Endothelial cell of umbilical vein (primary cell): ENCODE results near the gene SV2A. TPM values are rescaled to one million over a fixed set of nuclear protein-coding genes. Genes with fewer than 3 reads are reported as not detected.

Experiments
- BruUV-seq: library from RNA; stranded (reverse); fragments of 400-500 nt; replicated peaks from 2 replicates; lab custom pipeline; 2021; lab: Mats Ljungman, UMichigan
- CTCF ChIA-PET: fragments of 300-600, 350-600 bp; sonication (Branson Sonifier 250); formaldehyde crosslinking; loops from one replicate; lab custom pipeline; 2021; ENCODE audit warnings: antibody characterized with exemption, inconsistent platforms; lab: Charles Lee
- POLR2A ChIA-PET: fragments of 300-600, 350-600 bp; sonication (Branson Sonifier 250); formaldehyde crosslinking; loops from one replicate; lab custom pipeline; 2021; ENCODE audit warnings: antibody characterized with exemption, inconsistent platforms; lab: Charles Lee
- DNase-seq: peaks from one replicate; pipeline ENCODE4 v3.0.0-alpha.2; 2011; ENCODE audit warnings: low read depth, low spot score
- FAIRE-seq: peaks from 2 replicates; lab custom pipeline; 2011; peaks lifted over from hg19 to GRCh38; lab: Jason Lieb, UNC
- H2AFZ ChIP-seq: 2 replicates; pipeline ENCODE4 v1.6.0; 2012; ENCODE audit warnings: low read depth, low read length, control low read depth, inconsistent platforms
- H3K27ac ChIP-seq: 2 replicates; pipeline ENCODE4 v1.5.1; 2011; ENCODE audit warnings: low read depth, mild to moderate bottlenecking, control low read depth, low read length, moderate library complexity; ENCODE audit not compliant: insufficient read depth
- H3K27me3 ChIP-seq, 2 experiments: 2 replicates each; pipeline versions ENCODE4 v1.6.0 to v1.6.1; 2011; ENCODE audit warnings: low read length in 2 of 2, mixed read lengths in 1 of 2; ENCODE audit not compliant: control insufficient read depth in 2 of 2, insufficient read depth in 2 of 2
- H3K36me3 ChIP-seq, 2 experiments: 2 replicates in 1 of 2; 3 replicates in 1 of 2; pipeline ENCODE4 v1.5.1; 2011; ENCODE audit warnings: low read length in 2 of 2, mild to moderate bottlenecking in 1 of 2, moderate library complexity in 1 of 2; ENCODE audit not compliant: control insufficient read depth in 2 of 2, insufficient read depth in 2 of 2; ENCODE audit errors: extremely low read depth in 1 of 2
- H3K4me1 ChIP-seq: 3 replicates; pipeline ENCODE4 v1.5.1; 2011; ENCODE audit warnings: mild to moderate bottlenecking, low read length; ENCODE audit not compliant: control insufficient read depth, insufficient read depth; ENCODE audit errors: extremely low read depth
- H3K4me2 ChIP-seq: 2 replicates; pipeline ENCODE4 v1.6.1; 2011; ENCODE audit warnings: low read length, control low read depth, mixed read lengths; ENCODE audit not compliant: insufficient read depth
- H3K4me3 ChIP-seq, 3 experiments: fragments of 200-600 bp in 1 of 3; sonication (generic), shearing (Covaris generic) in 1 of 3; replicated peaks in 1 of 3; 2 replicates each; pipeline ENCODE4 v1.5.1; 2011 to 2016; ENCODE audit warnings: control low read depth in 3 of 3, low read length in 3 of 3, mild to moderate bottlenecking in 2 of 3, inconsistent platforms in 1 of 3, low read depth in 1 of 3, moderate library complexity in 1 of 3; ENCODE audit not compliant: insufficient read depth in 1 of 3
- H3K79me2 ChIP-seq: 2 replicates; pipeline ENCODE4 v1.6.0; 2012; ENCODE audit warnings: low read length, inconsistent platforms; ENCODE audit not compliant: control insufficient read depth, insufficient read depth
- H3K9ac ChIP-seq: replicated peaks from 2 replicates; pipeline ENCODE3; 2011; ENCODE audit warnings: low read length, control low read depth; ENCODE audit not compliant: insufficient read depth; ENCODE audit errors: extremely low read depth
- H3K9me1 ChIP-seq: replicated peaks from 3 replicates; pipeline ENCODE4 v1.6.0; 2011; ENCODE audit warnings: mild to moderate bottlenecking, low read length; ENCODE audit not compliant: control insufficient read depth, insufficient read depth; ENCODE audit errors: extremely low read depth
- H3K9me3 ChIP-seq: replicated peaks from 2 replicates; pipeline ENCODE4 v1.5.1; 2012; ENCODE audit warnings: low read length, inconsistent platforms; ENCODE audit not compliant: control insufficient read depth, insufficient read depth
- H4K20me1 ChIP-seq: replicated peaks from 2 replicates; pipeline ENCODE3; 2011; ENCODE audit warnings: mild to moderate bottlenecking, low read length; ENCODE audit not compliant: control insufficient read depth, insufficient read depth; ENCODE audit errors: extremely low read depth
- EZH2 ChIP-seq: IDR thresholded peaks from 2 replicates; pipeline ENCODE4 v1.6.1; 2012; ENCODE audit warnings: borderline replicate concordance, low read depth, mild to moderate bottlenecking, moderate library complexity, low read length, inconsistent platforms; ENCODE audit not compliant: severe bottlenecking
- FOS ChIP-seq: IDR thresholded peaks from 2 replicates; pipeline ENCODE4 v1.6.1; 2011; ENCODE audit warnings: mild to moderate bottlenecking, low read length, moderate library complexity, borderline replicate concordance; ENCODE audit not compliant: insufficient read depth
- GATA2 ChIP-seq: IDR thresholded peaks from 2 replicates; pipeline ENCODE4 v1.7.0; 2011; ENCODE audit warnings: low read depth, mild to moderate bottlenecking, moderate library complexity, mixed read lengths, low read length; ENCODE audit not compliant: insufficient read length, insufficient read depth
- JUN ChIP-seq: IDR thresholded peaks from 2 replicates; pipeline ENCODE4 v1.6.1; 2011; ENCODE audit warnings: borderline replicate concordance, low read depth; ENCODE audit not compliant: insufficient read length, insufficient read depth
- MYC ChIP-seq: IDR thresholded peaks from one replicate; pipeline ENCODE4 v1.6.1; 2011; ENCODE audit warnings: mild to moderate bottlenecking, low read depth, low read length
- POLR2A ChIP-seq: IDR thresholded peaks from 2 replicates; pipeline ENCODE4 v1.6.1; 2012; ENCODE audit warnings: low read depth, mild to moderate bottlenecking, control low read depth, low read length
- POLR2AphosphoS5 ChIP-seq: IDR thresholded peaks from 2 replicates; pipeline ENCODE4 v1.6.1; 2012; ENCODE audit warnings: low read depth, mild to moderate bottlenecking, control low read depth, low read length, moderate library complexity; ENCODE audit not compliant: insufficient read depth
- dilution Hi-C: fragments of 300-500 bp; cut with MboI; formaldehyde crosslinking; loops from one replicate; pipeline ENCODE4 v1.15.0; 2019; ENCODE audit warnings: low sequenced_read_pairs; ENCODE audit not compliant: extremely low pct_ligation_motif_present
- intact Hi-C: fragments of 100-400 bp; cut with micrococcal nuclease; formaldehyde crosslinking; loops from one replicate; pipeline ENCODE4 v1.10.0; 2022
- polyA plus RNA-seq, 4 experiments: library from polyadenylated mRNA; depleted of rRNA in 3 of 4; stranded (reverse) in 3 of 4; unstranded in 1 of 4; fragments of >200 nt; gene quantifications; 2 replicates each; pipeline versions ENCODE4 v1.2.1 to v1.2.3, GENCODE V29; 2011 to 2012; ENCODE audit warnings: missing spikeins in 1 of 4
- total RNA-seq: library from RNA; stranded (reverse); gene quantifications from 2 replicates; pipeline ENCODE4 v1.2.3, GENCODE V29; 2021
- TF ChIP-seq, protein P1 (sequence below): IDR thresholded peaks from 2 replicates; pipeline ENCODE4 v1.6.1; 2011; ENCODE audit not compliant: insufficient read depth, insufficient read length
- TF ChIP-seq, protein P2 (sequence below), 2 donors: IDR thresholded peaks; 1 replicate in 1 of 2; 2 replicates in 1 of 2; pipeline ENCODE4 v1.5.1; 2011; ENCODE audit warnings: low read length in 2 of 2, mild to moderate bottlenecking in 2 of 2, moderate library complexity in 2 of 2, control low read depth in 1 of 2, inconsistent platforms in 1 of 2, low read depth in 1 of 2; ENCODE audit not compliant: insufficient read depth in 1 of 2; ENCODE audit errors: extremely low read depth in 1 of 2

The SV2A gene
- total and polyA plus RNA-seq, 2 donors (not counting 3 experiments of a cell fraction or from before 2014, with no cell fraction given): 2.9 to 5.4 TPM

DNA sequence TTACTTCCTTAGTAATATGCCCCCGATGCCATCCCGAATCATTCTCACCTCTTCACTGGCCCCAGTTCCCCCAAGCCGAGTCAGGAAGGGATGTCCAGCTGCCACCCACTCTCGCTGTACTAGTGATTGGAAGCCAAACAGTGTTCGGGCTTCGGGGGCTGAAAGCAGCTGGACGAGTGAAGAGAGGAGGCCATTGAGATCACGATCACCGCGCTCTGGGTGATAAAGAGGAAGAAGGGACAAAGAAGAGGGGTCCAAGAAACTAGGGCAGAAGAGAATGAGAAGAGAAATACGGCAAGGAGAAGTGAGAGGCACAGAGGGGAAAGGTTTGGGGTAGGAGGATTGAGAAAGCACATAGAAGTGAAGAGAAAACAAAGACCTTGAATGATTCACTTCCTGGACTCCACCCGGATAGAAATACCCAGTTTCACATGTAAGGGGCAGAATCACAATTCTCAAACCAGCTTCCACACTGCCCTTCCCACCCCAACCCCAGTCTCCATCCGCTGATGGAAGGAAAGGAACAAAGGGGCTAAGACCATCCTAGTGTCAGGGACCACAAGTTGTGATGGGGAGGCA is 13.7 kb upstream of the SV2A start:
- TF ChIP-seq FOS: peak; percentile 48
- TF ChIP-seq, protein P1, sequence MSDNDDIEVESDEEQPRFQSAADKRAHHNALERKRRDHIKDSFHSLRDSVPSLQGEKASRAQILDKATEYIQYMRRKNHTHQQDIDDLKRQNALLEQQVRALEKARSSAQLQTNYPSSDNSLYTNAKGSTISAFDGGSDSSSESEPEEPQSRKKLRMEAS: no peak
- no peak overlapping the region for H3K4me3 ChIP-seq
- no TSS peak for BruUV-seq
- H3K9me1 ChIP-seq: no peaks in the 10 kb centered on the region
- peaks cover 10% of the 10 kb centered on the region for H3K79me2 ChIP-seq
- H3K27me3 ChIP-seq: no peaks in the 10 kb centered on the region
- ChIA-PET CTCF (no interaction called here), POLR2A (no interaction called here)
- peak; percentile 85 for FAIRE-seq
- peak; percentile 14 for DNase-seq
- peak overlapping the region; percentile 37 for H2AFZ ChIP-seq
- intact Hi-C loops (no loop called here), dilution Hi-C loops (no loop called here)
- H3K4me2 ChIP-seq: peak overlapping the region; percentile 32
- H3K9ac ChIP-seq: no peak overlapping the region
- H3K4me1 ChIP-seq: peaks cover 27% of the 10 kb centered on the region
- H4K20me1 ChIP-seq: no peaks in the 10 kb centered on the region
- H3K36me3 ChIP-seq: peaks cover 0 to 1% of the 10 kb centered on the region in 2 experiments
- H3K27ac ChIP-seq: peak overlapping the region; percentile 36
- H3K9me3 ChIP-seq: no peaks in the 10 kb centered on the region

DNA sequence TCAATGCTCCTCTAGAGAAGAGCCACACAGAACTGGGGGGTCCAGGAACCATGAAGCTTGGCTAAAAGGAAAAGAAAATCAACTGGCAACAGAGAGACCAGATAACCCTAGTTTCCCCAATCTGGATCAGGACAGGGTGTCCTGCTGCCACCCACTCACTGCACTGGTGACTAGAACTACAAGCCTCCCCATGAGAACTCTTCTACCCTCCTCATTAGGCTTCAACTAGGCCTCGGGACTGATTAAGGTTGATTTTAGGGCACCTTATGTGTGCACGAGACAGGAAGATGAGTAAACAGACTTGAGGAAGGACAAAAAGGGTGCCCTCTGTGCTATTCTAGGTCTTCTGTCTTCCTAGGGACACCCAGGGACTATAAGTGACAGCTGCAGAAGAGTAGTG is 12.2 kb upstream of the SV2A start:
- DNase-seq: no peak
- no peaks in the 10 kb centered on the region for H4K20me1 ChIP-seq
- no peaks in the 10 kb centered on the region for H3K9me3 ChIP-seq
- ChIA-PET CTCF (no interaction called here), POLR2A (interaction anchor here (0.8 to 1.1 kb wide), 2 partner anchors 9 to 42 kb away, joined by 3 to 4 read pairs; a partner anchor contains a TSS)
- H3K27ac ChIP-seq: no peak overlapping the region
- no peak overlapping the region for H3K4me3 ChIP-seq
- H3K36me3 ChIP-seq: peaks cover 4 to 12% of the 10 kb centered on the region in 2 experiments
- H3K79me2 ChIP-seq: peaks cover 24% of the 10 kb centered on the region
- no peaks in the 10 kb centered on the region for H3K9me1 ChIP-seq
- no peak overlapping the region for H3K9ac ChIP-seq
- H2AFZ ChIP-seq: no peak overlapping the region
- dilution Hi-C loops: no loop called here
- no peak for FAIRE-seq
- H3K27me3 ChIP-seq: no peaks in the 10 kb centered on the region
- TF ChIP-seq FOS (no peak), GATA2 (no peak), EZH2 (no peak), JUN (no peak), MYC (no peak), POLR2AphosphoS5 (no peak), POLR2A (no peak)
- TF ChIP-seq, protein P2, sequence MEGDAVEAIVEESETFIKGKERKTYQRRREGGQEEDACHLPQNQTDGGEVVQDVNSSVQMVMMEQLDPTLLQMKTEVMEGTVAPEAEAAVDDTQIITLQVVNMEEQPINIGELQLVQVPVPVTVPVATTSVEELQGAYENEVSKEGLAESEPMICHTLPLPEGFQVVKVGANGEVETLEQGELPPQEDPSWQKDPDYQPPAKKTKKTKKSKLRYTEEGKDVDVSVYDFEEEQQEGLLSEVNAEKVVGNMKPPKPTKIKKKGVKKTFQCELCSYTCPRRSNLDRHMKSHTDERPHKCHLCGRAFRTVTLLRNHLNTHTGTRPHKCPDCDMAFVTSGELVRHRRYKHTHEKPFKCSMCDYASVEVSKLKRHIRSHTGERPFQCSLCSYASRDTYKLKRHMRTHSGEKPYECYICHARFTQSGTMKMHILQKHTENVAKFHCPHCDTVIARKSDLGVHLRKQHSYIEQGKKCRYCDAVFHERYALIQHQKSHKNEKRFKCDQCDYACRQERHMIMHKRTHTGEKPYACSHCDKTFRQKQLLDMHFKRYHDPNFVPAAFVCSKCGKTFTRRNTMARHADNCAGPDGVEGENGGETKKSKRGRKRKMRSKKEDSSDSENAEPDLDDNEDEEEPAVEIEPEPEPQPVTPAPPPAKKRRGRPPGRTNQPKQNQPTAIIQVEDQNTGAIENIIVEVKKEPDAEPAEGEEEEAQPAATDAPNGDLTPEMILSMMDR (IDR thresholded peaks at IDR 0.05; ENCODE audit: extremely low read depth in 1 of 2, insufficient read depth in 1 of 2, low read depth in 1 of 2, low read length in 2 of 2): no peak
- TF ChIP-seq, protein P1: no peak
- no TSS peak for BruUV-seq
- intact Hi-C loops: no loop called here
- peaks cover 27% of the 10 kb centered on the region for H3K4me1 ChIP-seq
- no peak overlapping the region for H3K4me2 ChIP-seq
